H9 (cell line): ENCODE measurements around the gene RNASE8. TPM values are rescaled to one million over a fixed set of nuclear protein-coding genes. Genes with fewer than 3 reads are reported as not detected.

ENCODE experiments used
- DNase-seq: peaks from one replicate; pipeline ENCODE4 v3.0.0-alpha.2; 2017
- H2AFZ ChIP-seq: one replicate; pipeline ENCODE4 v1.6.1; 2013; ENCODE audit warnings: mild to moderate bottlenecking, low read length, control low read depth, moderate library complexity
- H2AK5ac ChIP-seq: 2 replicates; pipeline ENCODE4 v1.6.1; 2013; ENCODE audit warnings: low read length, control low read depth, mixed read lengths; ENCODE audit not compliant: insufficient read length
- H2BK120ac ChIP-seq: one replicate; pipeline ENCODE4 v1.6.1; 2013; ENCODE audit warnings: low read depth, mild to moderate bottlenecking, low read length, control low read depth, inconsistent platforms; ENCODE audit not compliant: poor library complexity, severe bottlenecking
- H2BK12ac ChIP-seq: 2 replicates; pipeline ENCODE4 v1.6.1; 2013; ENCODE audit warnings: low read length, control low read depth, mixed read lengths, low read depth; ENCODE audit not compliant: insufficient read length
- H2BK15ac ChIP-seq: 2 replicates; pipeline ENCODE4 v1.6.1; 2013; ENCODE audit warnings: low read depth, low read length, control low read depth
- H2BK20ac ChIP-seq: one replicate; pipeline ENCODE4 v1.6.1; 2013; ENCODE audit warnings: low read depth, mild to moderate bottlenecking, low read length, control low read depth, inconsistent platforms; ENCODE audit not compliant: poor library complexity, severe bottlenecking
- H2BK5ac ChIP-seq: 2 replicates; pipeline ENCODE4 v1.6.1; 2013; ENCODE audit warnings: low read length, control low read depth, mixed read lengths; ENCODE audit not compliant: insufficient read length
- H3K14ac ChIP-seq: 2 replicates; pipeline ENCODE4 v1.6.1; 2013; ENCODE audit warnings: low read length, control low read depth; ENCODE audit not compliant: insufficient read depth
- H3K18ac ChIP-seq: 2 replicates; pipeline ENCODE4 v1.6.1; 2013; ENCODE audit warnings: low read depth, mild to moderate bottlenecking, mixed read lengths, low read length, control low read depth; ENCODE audit not compliant: insufficient read length
- H3K23ac ChIP-seq: 2 replicates; pipeline ENCODE4 v1.6.1; 2013; ENCODE audit warnings: low read length, control low read depth, mixed read lengths, low read depth; ENCODE audit not compliant: insufficient read length
- H3K23me2 ChIP-seq: 2 replicates; pipeline ENCODE4 v1.6.1; 2013; ENCODE audit warnings: low read depth, mild to moderate bottlenecking, mixed read lengths, low read length, control low read depth; ENCODE audit not compliant: insufficient read length, poor library complexity, severe bottlenecking
- H3K27ac ChIP-seq: 2 replicates; pipeline ENCODE4 v1.5.1; 2013; ENCODE audit warnings: low read length, control low read depth, mixed read lengths, low read depth; ENCODE audit not compliant: insufficient read length
- H3K27me3 ChIP-seq: 2 replicates; pipeline ENCODE4 v1.6.1; 2013; ENCODE audit warnings: low read length, control low read depth, inconsistent platforms; ENCODE audit not compliant: insufficient read depth
- H3K4ac ChIP-seq: 2 replicates; pipeline ENCODE4 v1.6.1; 2013; ENCODE audit warnings: low read depth, mild to moderate bottlenecking, control low read depth, inconsistent platforms, low read length, moderate library complexity
- H3K4me1 ChIP-seq: 2 replicates; pipeline ENCODE4 v1.6.1; 2013; ENCODE audit warnings: low read length, control low read depth, inconsistent platforms; ENCODE audit not compliant: insufficient read depth
- H3K4me2 ChIP-seq: 2 replicates; pipeline ENCODE4 v1.6.1; 2013; ENCODE audit warnings: low read length, control low read depth, mixed read lengths; ENCODE audit not compliant: insufficient read length, insufficient read depth
- H3K56ac ChIP-seq: 2 replicates; pipeline ENCODE4 v1.6.1; 2013; ENCODE audit warnings: low read depth, mild to moderate bottlenecking, mixed read lengths, low read length, control low read depth; ENCODE audit not compliant: insufficient read length
- H3K79me1 ChIP-seq: 2 replicates; pipeline ENCODE4 v1.6.1; 2013; ENCODE audit warnings: low read depth, mild to moderate bottlenecking, moderate library complexity, low read length, control low read depth, inconsistent platforms; ENCODE audit not compliant: insufficient read depth, poor library complexity, severe bottlenecking
- H3K79me2 ChIP-seq: 2 replicates; pipeline ENCODE4 v1.6.1; 2013; ENCODE audit warnings: low read length, control low read depth, inconsistent platforms; ENCODE audit not compliant: insufficient read depth
- H3K9ac ChIP-seq: 2 replicates; pipeline ENCODE4 v1.6.1; 2013; ENCODE audit warnings: low read length, control low read depth, mixed read lengths; ENCODE audit not compliant: insufficient read length; ENCODE audit errors: extremely low read depth
- H3K9me3 ChIP-seq: one replicate; pipeline ENCODE4 v1.6.1; 2013; ENCODE audit warnings: low read depth, low read length, inconsistent platforms; ENCODE audit not compliant: control insufficient read depth
- H3T11ph ChIP-seq: one replicate; pipeline ENCODE4 v1.6.1; 2013; ENCODE audit warnings: mild to moderate bottlenecking, low read length, control low read depth, inconsistent platforms
- H4K20me1 ChIP-seq: one replicate; pipeline ENCODE4 v1.6.1; 2013; ENCODE audit not compliant: control insufficient read depth, insufficient read length, insufficient read depth
- H4K5ac ChIP-seq: 2 replicates; pipeline ENCODE4 v1.6.1; 2013; ENCODE audit warnings: low read depth, mild to moderate bottlenecking, mixed read lengths, low read length, control low read depth; ENCODE audit not compliant: insufficient read length
- H4K8ac ChIP-seq: replicated peaks from 2 replicates; pipeline ENCODE4 v1.6.1; 2013; ENCODE audit warnings: low read length, control low read depth, mixed read lengths, low read depth; ENCODE audit not compliant: insufficient read length
- H4K91ac ChIP-seq: 2 replicates; pipeline ENCODE4 v1.6.1; 2013; ENCODE audit warnings: low read depth, mild to moderate bottlenecking, moderate library complexity, mixed read lengths, low read length, control low read depth; ENCODE audit not compliant: insufficient read length
- H3K27ac Mint-ChIP-seq, 3 experiments: 2 replicates in 2 of 3; 3 replicates in 1 of 3; pipeline ENCODE4 v1.8.0; 2020 to 2021; ENCODE audit warnings: mixed read lengths in 3 of 3, mild to moderate bottlenecking in 1 of 3, moderate library complexity in 1 of 3
- H3K27me3 Mint-ChIP-seq: 2 replicates; pipeline ENCODE4 v1.8.0; 2021; ENCODE audit warnings: low read depth, mild to moderate bottlenecking, moderate library complexity, mixed read lengths
- H3K36me3 Mint-ChIP-seq, 3 experiments: 2 replicates in 2 of 3; 3 replicates in 1 of 3; pipeline ENCODE4 v1.8.0; 2020 to 2021; ENCODE audit warnings: low read depth in 3 of 3, mixed read lengths in 3 of 3; ENCODE audit not compliant: insufficient read depth in 1 of 3
- H3K4me1 Mint-ChIP-seq, 2 experiments: 2 replicates each; pipeline ENCODE4 v1.8.0; 2020; ENCODE audit warnings: mixed read lengths in 2 of 2
- H3K4me3 Mint-ChIP-seq, 2 experiments: 2 replicates in 1 of 2; 3 replicates in 1 of 2; pipeline ENCODE4 v1.8.0; 2020 to 2021; ENCODE audit warnings: mild to moderate bottlenecking in 2 of 2, mixed read lengths in 2 of 2, moderate library complexity in 1 of 2
- H3K9me3 Mint-ChIP-seq, 2 experiments: 2 replicates in 1 of 2; 3 replicates in 1 of 2; pipeline ENCODE4 v1.8.0; 2020; ENCODE audit warnings: mild to moderate bottlenecking in 2 of 2, mixed read lengths in 2 of 2, moderate library complexity in 1 of 2
- WGBS: extraction: QIAGEN DNeasy Blood & Tissue Kit; methylation state at CpG from one replicate; pipeline ENCODE4 v1.1.7; 2013; ENCODE audit warnings: missing lambda C conversion rate, low lambda C conversion rate, mixed read lengths; ENCODE audit not compliant: insufficient read length; ENCODE audit errors: extremely low coverage; 5-methylcytosine and 5-hydroxymethylcytosine counted together
- total RNA-seq: library from RNA; stranded (reverse); gene quantifications from 2 replicates; pipeline ENCODE4 v1.2.1, GENCODE V29; 2021
- TF ChIP-seq, protein P1 (sequence below): fragments of 200-600 bp; sonication (generic); conservative IDR thresholded peaks from 3 replicates; pipeline ENCODE4 v1.8.0; 2021; ENCODE audit warnings: antibody characterized with exemption, mild to moderate bottlenecking

The RNASE8 gene
- total RNA-seq, 1 experiment from 2014 or later: not detected

DNA sequence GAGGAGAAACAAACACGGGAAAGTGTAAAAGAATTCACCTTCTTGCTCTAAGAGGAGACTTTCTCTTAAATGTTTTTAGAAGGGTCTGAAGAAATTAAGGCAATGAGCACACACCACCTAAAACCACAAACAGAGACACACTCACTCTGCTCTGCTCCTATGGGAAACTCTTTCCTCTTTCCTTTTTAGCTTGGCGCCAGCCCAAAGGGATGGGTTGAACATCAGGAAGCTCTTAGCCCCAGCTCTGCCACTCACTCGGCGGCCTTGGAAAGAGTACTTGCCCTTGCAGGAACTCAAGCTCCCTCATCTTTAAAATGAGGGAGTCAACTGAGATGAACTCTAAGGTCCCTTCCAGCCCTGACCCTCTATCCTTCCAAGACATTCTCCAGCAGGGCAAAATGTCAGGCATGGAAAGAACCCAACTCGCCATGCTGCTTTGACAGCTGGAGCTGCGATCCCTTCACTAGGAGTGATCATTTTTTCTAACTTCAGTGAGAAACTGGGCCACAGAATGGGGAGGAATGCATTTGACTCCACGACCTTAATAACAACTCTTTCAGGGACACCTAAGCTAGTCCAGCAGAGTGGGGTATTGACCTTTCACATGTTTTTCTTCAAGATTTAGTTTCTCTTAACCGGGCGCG lies 980 bp upstream of the RNASE8 start:
- H3K23me2 ChIP-seq: no peaks in the 10 kb centered on the region
- H4K20me1 ChIP-seq: no peaks in the 10 kb centered on the region
- H3K9me3 ChIP-seq: no peaks in the 10 kb centered on the region
- WGBS: no CpG with 5 or more reads among the region's 10 CpGs
- no peak overlapping the region for H3K9ac ChIP-seq
- no peak overlapping the region for H4K8ac ChIP-seq
- no peak overlapping the region for H4K91ac ChIP-seq
- H4K5ac ChIP-seq: no peak overlapping the region
- H2AK5ac ChIP-seq: no peak overlapping the region
- no peak overlapping the region for H3K18ac ChIP-seq
- no peak overlapping the region for H2BK15ac ChIP-seq
- H3K4me3 Mint-ChIP-seq: no peak overlapping the region
- H3K27ac ChIP-seq: no peak overlapping the region
- no peaks in the 10 kb centered on the region for H3K36me3 Mint-ChIP-seq
- peaks cover 7 to 10% of the 10 kb centered on the region in 2 experiments for H3K4me1 Mint-ChIP-seq
- H3K14ac ChIP-seq: no peak overlapping the region
- no peak overlapping the region for H3T11ph ChIP-seq
- no peak overlapping the region for H3K56ac ChIP-seq
- no peak overlapping the region for H2BK5ac ChIP-seq
- no peak overlapping the region for H2AFZ ChIP-seq
- H3K23ac ChIP-seq: no peak overlapping the region
- no peaks in the 10 kb centered on the region for H3K9me3 Mint-ChIP-seq
- no peak overlapping the region for H3K4ac ChIP-seq
- H2BK20ac ChIP-seq: no peak overlapping the region
- H3K27me3 ChIP-seq: no peaks in the 10 kb centered on the region
- no peaks in the 10 kb centered on the region for H3K79me2 ChIP-seq
- H2BK120ac ChIP-seq: no peak overlapping the region
- H3K4me1 ChIP-seq: no peaks in the 10 kb centered on the region; the same call in 1 of the 2 replicates
- no peaks in the 10 kb centered on the region for H3K27me3 Mint-ChIP-seq
- H3K4me2 ChIP-seq: no peak overlapping the region
- DNase-seq: no peak
- H3K27ac Mint-ChIP-seq: no peak overlapping the region
- TF ChIP-seq, protein P1, sequence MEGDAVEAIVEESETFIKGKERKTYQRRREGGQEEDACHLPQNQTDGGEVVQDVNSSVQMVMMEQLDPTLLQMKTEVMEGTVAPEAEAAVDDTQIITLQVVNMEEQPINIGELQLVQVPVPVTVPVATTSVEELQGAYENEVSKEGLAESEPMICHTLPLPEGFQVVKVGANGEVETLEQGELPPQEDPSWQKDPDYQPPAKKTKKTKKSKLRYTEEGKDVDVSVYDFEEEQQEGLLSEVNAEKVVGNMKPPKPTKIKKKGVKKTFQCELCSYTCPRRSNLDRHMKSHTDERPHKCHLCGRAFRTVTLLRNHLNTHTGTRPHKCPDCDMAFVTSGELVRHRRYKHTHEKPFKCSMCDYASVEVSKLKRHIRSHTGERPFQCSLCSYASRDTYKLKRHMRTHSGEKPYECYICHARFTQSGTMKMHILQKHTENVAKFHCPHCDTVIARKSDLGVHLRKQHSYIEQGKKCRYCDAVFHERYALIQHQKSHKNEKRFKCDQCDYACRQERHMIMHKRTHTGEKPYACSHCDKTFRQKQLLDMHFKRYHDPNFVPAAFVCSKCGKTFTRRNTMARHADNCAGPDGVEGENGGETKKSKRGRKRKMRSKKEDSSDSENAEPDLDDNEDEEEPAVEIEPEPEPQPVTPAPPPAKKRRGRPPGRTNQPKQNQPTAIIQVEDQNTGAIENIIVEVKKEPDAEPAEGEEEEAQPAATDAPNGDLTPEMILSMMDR: no peak
- no peaks in the 10 kb centered on the region for H3K79me1 ChIP-seq
- no peak overlapping the region for H2BK12ac ChIP-seq
